OCI-LY1 (cell line): Measurements from ENCODE around the gene TBPL1.

Experiments used
- H2AFZ ChIP-seq: fragments of 200-600 bp; sonication (generic), shearing (Covaris generic); 2 replicates; pipeline ENCODE4 v1.6.0; 2014; ENCODE audit warnings: antibody characterized with exemption, mild to moderate bottlenecking, low read length
- H3F3A ChIP-seq: fragments of 200-600 bp; sonication (generic), shearing (Covaris generic); 2 replicates; pipeline ENCODE4 v1.6.0; 2014; ENCODE audit warnings: mild to moderate bottlenecking, antibody characterized with exemption, low read length, moderate library complexity; ENCODE audit not compliant: insufficient read depth
- H3K27ac ChIP-seq: fragments of 200-600 bp; sonication (generic); 2 replicates; pipeline ENCODE4 v1.5.1; 2014; ENCODE audit warnings: low read length, mixed run types, mild to moderate bottlenecking, low read depth; ENCODE audit not compliant: poor library complexity, severe bottlenecking
- H3K27me3 ChIP-seq: fragments of 200-600 bp; sonication (generic); 2 replicates; pipeline ENCODE4 v1.6.0; 2014; ENCODE audit warnings: antibody characterized with exemption, mild to moderate bottlenecking, low read length, moderate library complexity; ENCODE audit not compliant: insufficient read depth
- H3K36me3 ChIP-seq: fragments of 200-600 bp; sonication (generic); 2 replicates; pipeline ENCODE4 v1.6.1; 2014; ENCODE audit warnings: mild to moderate bottlenecking, antibody characterized with exemption, low read length, moderate library complexity, mixed read lengths; ENCODE audit not compliant: insufficient read depth
- H3K4me1 ChIP-seq: fragments of 200-600 bp; sonication (generic); 2 replicates; pipeline ENCODE4 v1.5.1; 2014; ENCODE audit warnings: mild to moderate bottlenecking, low read length, moderate library complexity; ENCODE audit not compliant: insufficient read depth, severe bottlenecking
- H3K4me2 ChIP-seq: fragments of 200-600 bp; sonication (generic), shearing (Covaris generic); 2 replicates; pipeline ENCODE4 v1.6.1; 2014; ENCODE audit warnings: low read length
- H3K4me3 ChIP-seq: fragments of 200-600 bp; sonication (generic); 2 replicates; pipeline ENCODE4 v1.5.1; 2014; ENCODE audit warnings: low read length, low read depth, mild to moderate bottlenecking, mixed read lengths; ENCODE audit not compliant: poor library complexity, severe bottlenecking
- H3K79me2 ChIP-seq: fragments of 200-600 bp; shearing (Covaris generic); 2 replicates; pipeline ENCODE4 v1.6.1; 2016; ENCODE audit warnings: mixed run types, low read length, mixed read lengths; ENCODE audit not compliant: insufficient read depth
- H3K9ac ChIP-seq: fragments of 200-600 bp; sonication (generic), shearing (Covaris generic); 2 replicates; pipeline ENCODE4 v1.6.1; 2014; ENCODE audit warnings: mild to moderate bottlenecking, low read length, mixed read lengths
- H3K9me2 ChIP-seq: fragments of 200-600 bp; sonication (generic), shearing (Covaris generic); 2 replicates; pipeline ENCODE4 v1.6.1; 2014; ENCODE audit warnings: low read depth, mild to moderate bottlenecking, low read length, mixed read lengths
- H3K9me3 ChIP-seq: fragments of 200-600 bp; shearing (Covaris generic); 2 replicates; pipeline ENCODE4 v1.6.1; 2014; ENCODE audit warnings: low read length, mixed read lengths
- H4K20me1 ChIP-seq: fragments of 200-600 bp; sonication (generic), shearing (Covaris generic); 2 replicates; pipeline ENCODE4 v1.6.0; 2016; ENCODE audit warnings: mild to moderate bottlenecking, low read length; ENCODE audit not compliant: insufficient read depth
- CTCF ChIP-seq: fragments of 200-600 bp; sonication (generic), shearing (Covaris generic); IDR thresholded peaks from 2 replicates; pipeline ENCODE4 v1.5.1; 2017; ENCODE audit warnings: mild to moderate bottlenecking, antibody characterized with exemption, low read length, moderate library complexity, mixed read lengths
- EZH2 ChIP-seq: fragments of 200-600 bp; sonication (generic), shearing (Covaris generic); IDR thresholded peaks from 2 replicates; pipeline ENCODE4 v1.8.0; 2017; ENCODE audit warnings: borderline replicate concordance, mixed run types, mild to moderate bottlenecking, antibody characterized with exemption, low read length, moderate library complexity, mixed read lengths

The TBPL1 gene

GRCh38 chr6:133954657-133955576 is 1.9 kb downstream of the TBPL1 start:
- Histone ChIP-seq H3F3A (no peaks in the 10 kb centered on the region), H4K20me1 (no peaks in the 10 kb centered on the region), H2AFZ (no peak overlapping the region), H3K9me2 (no peaks in the 10 kb centered on the region), H3K4me1 (peaks cover 52% of the 10 kb centered on the region), H3K4me2 (peak overlapping the region; percentile 98), H3K9me3 (no peaks in the 10 kb centered on the region), H3K79me2 (peaks cover 65% of the 10 kb centered on the region), H3K36me3 (no peaks in the 10 kb centered on the region), H3K4me3 (peak overlapping the region; percentile 89), H3K27ac (no peak overlapping the region), H3K9ac (peak overlapping the region; percentile 79), H3K27me3 (no peaks in the 10 kb centered on the region)
- no peak for TF ChIP-seq CTCF
- no peak for TF ChIP-seq EZH2

- H3K4me3 ChIP-seq = peak overlapping the region; percentile 89
- peak overlapping the region; percentile 79 for H3K9ac ChIP-seq
- H4K20me1 ChIP-seq = no peaks in the 10 kb centered on the region
- TF ChIP-seq EZH2 = no peak
- no peak for TF ChIP-seq CTCF
- H3K4me1 ChIP-seq = peaks cover 52% of the 10 kb centered on the region
- H3K4me2 ChIP-seq = peak overlapping the region; percentile 98
- no peaks in the 10 kb centered on the region for H3K9me3 ChIP-seq
- H3K27me3 ChIP-seq = no peaks in the 10 kb centered on the region
- H3K36me3 ChIP-seq = no peaks in the 10 kb centered on the region
- H3K27ac ChIP-seq = no peak overlapping the region
- H2AFZ ChIP-seq = no peak overlapping the region
- H3K79me2 ChIP-seq = peaks cover 74% of the 10 kb centered on the region
- H3F3A ChIP-seq = no peaks in the 10 kb centered on the region
- H3K9me2 ChIP-seq = no peaks in the 10 kb centered on the region
Observed at GRCh38 chr6:133955582-133956415, 2.8 kb downstream of the TBPL1 start.

GRCh38 chr6:133956416-133957049 is 3.5 kb downstream of the TBPL1 start:
- TF ChIP-seq EZH2 (no peak), CTCF (no peak)
- H3K4me3 ChIP-seq = no peak overlapping the region

More at GRCh38 chr6:133956416-133957049, 3.5 kb downstream of the TBPL1 start:
- Histone ChIP-seq H3K36me3 (no peaks in the 10 kb centered on the region), H3K4me2 (peak overlapping the region; percentile 98; the same call in 1 of the 2 replicates), H3K27me3 (no peaks in the 10 kb centered on the region), H3K79me2 (peaks cover 81% of the 10 kb centered on the region), H3K9ac (no peak overlapping the region), H3K9me2 (no peaks in the 10 kb centered on the region), H3K4me1 (peaks cover 49% of the 10 kb centered on the region), H3F3A (no peaks in the 10 kb centered on the region), H2AFZ (no peak overlapping the region), H4K20me1 (no peaks in the 10 kb centered on the region), H3K27ac (no peak overlapping the region), H3K9me3 (no peaks in the 10 kb centered on the region)
